Adrenal gland (tissue), 12 donors: ENCODE results near the gene TMEM150A. TPM values are rescaled to one million over a fixed set of nuclear protein-coding genes. Genes with fewer than 3 reads are reported as not detected.
A peak's percentile ranks its signal among the peaks of the same experiment; 100 is the strongest.

Experiments
- DNase-seq, 7 donors: peaks; one replicate each; pipeline ENCODE4 v3.0.0-alpha.2; 2019 to 2020
- H3K27ac ChIP-seq, 5 donors: fragments of 200-600 bp; sonication (generic) in 4 of 5; 1 replicate in 3 of 5; 2 replicates in 2 of 5; pipeline versions ENCODE4 v1.5.1 to v1.8.0; 2016 to 2020; ENCODE audit warnings: mild to moderate bottlenecking in 1 of 5
- H3K27me3 ChIP-seq: fragments of 200-600 bp; 2 replicates; pipeline ENCODE4 v1.8.0; 2021
- H3K36me3 ChIP-seq, 2 donors: fragments of 200-600 bp; replicated peaks in 1 of 2; 1 replicate in 1 of 2; 2 replicates in 1 of 2; pipeline versions ENCODE4 v1.5.1 to v1.8.0; 2018 to 2022
- H3K4me1 ChIP-seq, 2 donors: fragments of 200-600 bp; replicated peaks in 1 of 2; 1 replicate in 1 of 2; 2 replicates in 1 of 2; pipeline versions ENCODE4 v1.5.1 to v1.8.0; 2018 to 2021
- H3K4me3 ChIP-seq, 4 donors: fragments of 200-600 bp; sonication (generic) in 3 of 4; one replicate each; pipeline ENCODE4 v1.5.1; 2016 to 2018
- H3K9me3 ChIP-seq, 3 donors: fragments of 200-600 bp; sonication (generic) in 1 of 3; replicated peaks in 1 of 3; 1 replicate in 2 of 3; 2 replicates in 1 of 3; pipeline versions ENCODE4 v1.5.1 to v1.8.0; 2016 to 2021
- CTCF ChIP-seq, 6 experiments: fragments of 450-650 bp in 4 of 6; fragments of 200-600 bp in 2 of 6; sonication (generic) in 1 of 6; IDR thresholded peaks; 1 replicate in 5 of 6; 2 replicates in 1 of 6; pipeline versions ENCODE4 v1.5.1 to v1.8.0; 2016 to 2021; ENCODE audit warnings: antibody characterized with exemption in 6 of 6, mild to moderate bottlenecking in 2 of 6, moderate library complexity in 1 of 6
- POLR2A ChIP-seq, 2 donors: fragments of 450-650 bp; IDR thresholded peaks; one replicate each; pipeline ENCODE4 v1.6.1; 2017; ENCODE audit warnings: antibody characterized with exemption in 2 of 2, mild to moderate bottlenecking in 2 of 2, moderate library complexity in 1 of 2
- WGBS, 4 donors: extraction: QIAGEN DNeasy Blood & Tissue Kit in 2 of 4; methylation state at CpG; one replicate each; pipeline versions ENCODE4 v1.1.5 to v1.1.7; 2013 to 2017; 5-methylcytosine and 5-hydroxymethylcytosine counted together
- intact Hi-C, 2 donors: fragments of 100-400 bp; cut with DNase I; formaldehyde crosslinking; loops; one replicate each; pipeline versions ENCODE4 v1.14.1 to v1.15.0; 2022 to 2023
- polyA plus RNA-seq, 3 donors: library from polyadenylated mRNA; stranded (reverse); fragments of 200-250 nt in 2 of 3; fragments of 350-450 nt in 1 of 3; fragmentation: Illumina TruSeq in 1 of 3; extraction: RNeasy Lipid Tissue Mini Kit (QIAGEN cat#74804) in 1 of 3; gene quantifications; one replicate each; pipeline ENCODE4 v1.2.3, GENCODE V29; 2013 to 2014
- total RNA-seq, 9 donors: library from RNA; depleted of rRNA in 4 of 9; stranded (reverse); fragments of >200 nt in 4 of 9; fragments of 120-200 nt in 1 of 9; fragmentation: NEBNext Ultra II Directional in 1 of 9; extraction: Animal tissue kit (Norgen Biotek cat#: 25700) in 1 of 9; gene quantifications; one replicate each; pipeline versions ENCODE4 v1.1.0 to v1.2.4, GENCODE V29; 2013 to 2023
- donor health status: healthy with polysubstance abuse.
- donor health status: Bipolar disorder and iron deficiency.
- donor health status: DM: yes; HTN: yes; CAD: no.
- donor health status: DM: no; HTN: no; CAD: no.
- donor health status: DM: no; HTN: no; CAD: no.
- donor health status: DM: yes; HTN: yes; CAD: no.

TMEM150A gene
- total and polyA plus RNA-seq, 12 donors = 11.6 to 79.1 (median 22.6) TPM

DNA sequence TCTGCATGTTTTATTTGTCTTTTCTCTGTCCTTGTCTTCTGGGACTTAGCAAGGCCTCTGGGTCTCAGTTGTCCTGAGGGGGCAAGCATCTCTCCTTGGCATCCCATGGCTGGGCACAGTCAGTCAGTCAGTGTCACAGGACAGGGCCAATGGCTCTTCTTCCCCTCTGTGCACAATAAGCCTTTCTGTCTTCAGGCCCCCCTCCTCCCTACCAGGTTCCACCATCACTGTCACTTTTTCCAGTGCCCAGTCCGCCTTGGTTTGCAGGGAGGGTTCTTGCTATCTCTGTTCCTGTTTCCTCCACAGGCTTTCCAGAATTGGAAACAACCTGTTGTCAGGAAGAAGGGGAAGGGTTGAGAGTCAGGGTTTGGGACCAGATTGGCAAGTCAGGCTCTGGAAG lies 20.0 kb downstream of the TMEM150A start:
- Histone ChIP-seq H3K27me3 (no peaks in the 10 kb centered on the region), H3K4me3 (no peak overlapping the region), H3K9me3 (no peaks in the 10 kb centered on the region), H3K27ac (peak overlapping the region in 1 of 5 donors; percentile 5), H3K36me3 (no peaks in the 10 kb centered on the region), H3K4me1 (peaks cover 30 to 36% of the 10 kb centered on the region in 2 donors)
- no peak for TF ChIP-seq CTCF (IDR thresholded peaks at IDR 0.05)
- TF ChIP-seq POLR2A (IDR thresholded peaks at IDR 0.05) = no peak
- intact Hi-C loops = no loop called here
- 61 to 77% (median 71%) methylated on average over 1 of the region's 1 CpG for WGBS, 4 donors
- no peak for DNase-seq

DNA sequence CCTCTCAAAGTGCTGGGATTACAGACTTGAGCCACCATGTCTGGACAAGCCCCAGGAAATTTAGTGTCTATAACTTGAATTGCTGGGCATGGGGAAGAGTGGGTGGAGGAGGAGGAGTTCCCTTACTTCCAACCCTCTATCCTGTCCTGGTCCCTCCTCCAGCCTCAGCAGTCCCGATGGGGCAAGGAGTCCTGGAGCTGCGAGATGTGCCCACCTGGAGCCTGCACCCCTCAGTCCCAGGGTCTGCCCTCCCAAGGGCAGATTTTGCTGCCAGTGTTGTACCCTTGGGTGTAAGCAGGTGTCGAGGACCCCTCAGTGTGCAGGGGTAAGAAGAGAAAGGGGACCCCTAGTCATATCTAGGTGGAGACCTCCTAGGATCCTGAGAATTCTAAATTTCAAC lies 22.3 kb downstream of the TMEM150A start:
- DNase-seq = no peak
- Histone ChIP-seq H3K4me1 (peaks cover 24 to 28% of the 10 kb centered on the region in 2 donors), H3K27me3 (no peaks in the 10 kb centered on the region), H3K27ac (peak overlapping the region in 2 of 5 donors; percentile 68 to 71), H3K36me3 (no peaks in the 10 kb centered on the region), H3K9me3 (no peaks in the 10 kb centered on the region), H3K4me3 (peak overlapping the region in 1 of 4 donors; percentile 14)
- 72 to 91% (median 86%) methylated on average over 3 of the region's 3 CpGs for WGBS, 4 donors
- intact Hi-C loops = no loop called here
- TF ChIP-seq POLR2A (IDR thresholded peaks at IDR 0.05) = no peak

- 51 to 70% (median 64%) methylated on average over 6 of the region's 6 CpGs for WGBS, 4 donors
- Histone ChIP-seq H3K36me3 (no peaks in the 10 kb centered on the region), H3K4me3 (peak overlapping the region in 1 of 4 donors; percentile 29), H3K27me3 (no peaks in the 10 kb centered on the region), H3K4me1 (peaks cover 15 to 22% of the 10 kb centered on the region in 2 donors), H3K9me3 (no peaks in the 10 kb centered on the region), H3K27ac (peak overlapping the region in 2 of 5 donors; percentile 71 to 86)
- DNase-seq = peak in 1 of 7 donors; percentile 35
- intact Hi-C loops = no loop called here
- TF ChIP-seq POLR2A (IDR thresholded peaks at IDR 0.05) (no peak), CTCF (IDR thresholded peaks at IDR 0.05) (no peak)
Measured at GRCh38 chr2:85579266-85579935, 23.1 kb downstream of the TMEM150A start.

- DNase-seq = peak in 5 of 7 donors; percentile 39 to 77 (median 54)
- WGBS, 4 donors = 57 to 63% (median 61%) methylated on average over 12 to 19 of the region's 19 CpGs
- Histone ChIP-seq H3K9me3 (no peaks in the 10 kb centered on the region), H3K4me3 (peak overlapping the region in 2 of 4 donors; percentile 2 to 29), H3K36me3 (no peaks in the 10 kb centered on the region), H3K4me1 (peaks cover 9 to 14% of the 10 kb centered on the region in 2 donors), H3K27ac (peak overlapping the region; percentile 26 to 86 (median 71)), H3K27me3 (no peaks in the 10 kb centered on the region)
- TF ChIP-seq POLR2A (IDR thresholded peaks at IDR 0.05) (no peak), CTCF (IDR thresholded peaks at IDR 0.05) (no peak)
- intact Hi-C loops = no loop called here
Measured at GRCh38 chr2:85578243-85579180, 24.0 kb downstream of the TMEM150A start.
